ENCODE measurements around the gene MYH16.

DNA sequence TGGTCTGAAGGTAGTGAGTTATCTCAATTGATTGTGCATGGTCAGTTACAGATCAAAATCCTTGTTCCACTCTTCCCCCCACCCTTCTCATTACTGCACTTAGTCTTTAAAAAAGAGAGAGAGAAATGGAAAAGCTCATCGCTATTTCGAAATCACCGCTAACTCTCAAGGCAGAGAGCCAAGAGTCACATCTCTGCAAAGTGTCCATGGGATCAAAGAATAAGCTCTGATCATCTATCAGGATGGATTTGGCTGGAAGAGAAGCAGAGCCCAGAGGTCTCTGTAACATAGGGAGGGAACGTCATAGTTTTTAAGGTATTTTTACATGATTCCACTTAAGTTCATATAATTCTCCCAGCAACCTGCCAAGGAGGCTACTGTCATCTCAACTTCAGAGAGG is 30.0 kb upstream of the MYH16 start:
- no peak for TF ChIP-seq POLR2AphosphoS5 (IDR thresholded peaks at IDR 0.05)
- TF ChIP-seq, protein P1, sequence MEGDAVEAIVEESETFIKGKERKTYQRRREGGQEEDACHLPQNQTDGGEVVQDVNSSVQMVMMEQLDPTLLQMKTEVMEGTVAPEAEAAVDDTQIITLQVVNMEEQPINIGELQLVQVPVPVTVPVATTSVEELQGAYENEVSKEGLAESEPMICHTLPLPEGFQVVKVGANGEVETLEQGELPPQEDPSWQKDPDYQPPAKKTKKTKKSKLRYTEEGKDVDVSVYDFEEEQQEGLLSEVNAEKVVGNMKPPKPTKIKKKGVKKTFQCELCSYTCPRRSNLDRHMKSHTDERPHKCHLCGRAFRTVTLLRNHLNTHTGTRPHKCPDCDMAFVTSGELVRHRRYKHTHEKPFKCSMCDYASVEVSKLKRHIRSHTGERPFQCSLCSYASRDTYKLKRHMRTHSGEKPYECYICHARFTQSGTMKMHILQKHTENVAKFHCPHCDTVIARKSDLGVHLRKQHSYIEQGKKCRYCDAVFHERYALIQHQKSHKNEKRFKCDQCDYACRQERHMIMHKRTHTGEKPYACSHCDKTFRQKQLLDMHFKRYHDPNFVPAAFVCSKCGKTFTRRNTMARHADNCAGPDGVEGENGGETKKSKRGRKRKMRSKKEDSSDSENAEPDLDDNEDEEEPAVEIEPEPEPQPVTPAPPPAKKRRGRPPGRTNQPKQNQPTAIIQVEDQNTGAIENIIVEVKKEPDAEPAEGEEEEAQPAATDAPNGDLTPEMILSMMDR (IDR thresholded peaks at IDR 0.05 in 8 of 11, conservative IDR thresholded peaks at IDR 0.05 in 3 of 11): no peak
